Right lobe of liver (tissue), 6 donors: ENCODE results near the gene PCDH18. TPM values are rescaled to one million over a fixed set of nuclear protein-coding genes. Genes with fewer than 3 reads are reported as not detected.

ENCODE experiments used
- ATAC-seq, 4 donors: fragments of 200-7000 bp; cut with Tn5 transposase; one replicate each; pipeline ENCODE4 v1.9.1; 2020; ENCODE audit warnings: mild to moderate bottlenecking in 4 of 4, moderate library complexity in 4 of 4
- DNase-seq, 3 donors: peaks; one replicate each; pipeline ENCODE4 v3.0.0-alpha.2; 2020
- H3K27ac ChIP-seq, 3 donors: fragments of 200-600 bp; one replicate each; pipeline ENCODE4 v1.8.0; 2022
- H3K27me3 ChIP-seq, 2 donors: fragments of 200-600 bp; one replicate each; pipeline ENCODE4 v1.8.0; 2022
- H3K36me3 ChIP-seq, 4 donors: fragments of 200-600 bp; sonication (generic) in 1 of 4; one replicate each; pipeline versions ENCODE4 v1.5.1 to v1.8.0; 2017 to 2022; ENCODE audit warnings: control low read depth in 1 of 4
- H3K4me1 ChIP-seq, 4 donors: fragments of 200-600 bp; sonication (generic) in 1 of 4; one replicate each; pipeline versions ENCODE4 v1.5.1 to v1.8.0; 2017 to 2022; ENCODE audit warnings: control low read depth in 1 of 4
- H3K4me3 ChIP-seq, 3 donors: fragments of 200-600 bp; one replicate each; pipeline ENCODE4 v1.8.0; 2022
- H3K9me3 ChIP-seq, 4 donors: fragments of 200-600 bp; sonication (generic) in 1 of 4; one replicate each; pipeline versions ENCODE4 v1.5.1 to v1.8.0; 2017 to 2022; ENCODE audit warnings: control low read depth in 1 of 4
- CTCF ChIP-seq, 4 donors: fragments of 200-600 bp in 3 of 4; fragments of 450-650 bp in 1 of 4; IDR thresholded peaks; one replicate each; pipeline versions ENCODE4 v1.5.1 to v1.8.0; 2016 to 2022; ENCODE audit warnings: antibody characterized with exemption in 4 of 4, mild to moderate bottlenecking in 2 of 4
- POLR2A ChIP-seq: fragments of 450-650 bp; IDR thresholded peaks from one replicate; pipeline ENCODE4 v1.6.1; 2017; ENCODE audit warnings: antibody characterized with exemption, mild to moderate bottlenecking
- WGBS: methylation state at CpG from one replicate; pipeline ENCODE4 v1.1.6; 2018; ENCODE audit warnings: low coverage, low lambda C conversion rate; ENCODE audit not compliant: insufficient coverage; ENCODE audit errors: missing lambda C conversion rate; 5-methylcytosine and 5-hydroxymethylcytosine counted together
- intact Hi-C, 2 donors: fragments of 100-400 bp; cut with DNase I; formaldehyde crosslinking; loops; one replicate each; pipeline versions ENCODE4 v1.11.2 to v1.14.1; 2022
- total RNA-seq, 6 experiments: library from RNA; depleted of rRNA in 2 of 6; stranded (reverse); fragments of >200 nt in 2 of 6; fragmentation: NEBNext Ultra II Directional in 3 of 6; extraction: Animal tissue kit (Norgen Biotek cat#: 25700) in 3 of 6; gene quantifications; one replicate each; pipeline versions ENCODE4 v1.1.0 to v1.2.4, GENCODE V29; 2016 to 2023
- donor health status: DM: no; HTN: yes; CAD: no.
- donor health status: DM: no; HTN: no; CAD: no.
- donor health status: DM: no; HTN: no; CAD: no.
- donor health status: DM: no; HTN: yes; CAD: no.
- donor health status: DM: no; HTN: yes; CAD: no.

The PCDH18 gene
- total RNA-seq, 6 experiments from 2014 or later: 1.3 to 2.6 (median 1.7) TPM

GRCh38 chr4:137536789-137537561, 4.7 kb upstream of the PCDH18 start:
- DNase-seq (no peak), ATAC-seq (no peak)
- no peaks in the 10 kb centered on the region for H3K36me3 ChIP-seq
- intact Hi-C loops: no loop called here
- no peaks in the 10 kb centered on the region for H3K27me3 ChIP-seq
- H3K4me3 ChIP-seq: no peak overlapping the region
- H3K27ac ChIP-seq: no peak overlapping the region
- 61% methylated on average over 5 of the region's 5 CpGs for WGBS
- TF ChIP-seq POLR2A (no peak), CTCF (IDR thresholded peaks at IDR 0.05) (no peak)
- no peaks in the 10 kb centered on the region for H3K9me3 ChIP-seq
- no peaks in the 10 kb centered on the region for H3K4me1 ChIP-seq

- no peaks in the 10 kb centered on the region for H3K9me3 ChIP-seq
- H3K4me1 ChIP-seq: no peaks in the 10 kb centered on the region
- no peaks in the 10 kb centered on the region for H3K27me3 ChIP-seq
- H3K27ac ChIP-seq: no peak overlapping the region
- ATAC-seq (no peak), DNase-seq (no peak)
- no peak overlapping the region for H3K4me3 ChIP-seq
- WGBS: 45% methylated on average over 1 of the region's 1 CpG
- intact Hi-C loops: no loop called here
- no peaks in the 10 kb centered on the region for H3K36me3 ChIP-seq
- TF ChIP-seq CTCF (IDR thresholded peaks at IDR 0.05) (no peak), POLR2A (no peak)
Measured at GRCh38 chr4:137535718-137536117, 3.4 kb upstream of the PCDH18 start.

- Histone ChIP-seq H3K9me3 (no peaks in the 10 kb centered on the region), H3K36me3 (no peaks in the 10 kb centered on the region), H3K27ac (no peak overlapping the region), H3K4me1 (no peaks in the 10 kb centered on the region), H3K27me3 (no peaks in the 10 kb centered on the region), H3K4me3 (no peak overlapping the region)
- ATAC-seq (no peak), DNase-seq (no peak)
- 17% methylated on average over 1 of the region's 1 CpG for WGBS
- TF ChIP-seq CTCF (IDR thresholded peaks at IDR 0.05) (no peak), POLR2A (no peak)
- intact Hi-C loops: no loop called here
Measured at GRCh38 chr4:137534516-137534915, 2.2 kb upstream of the PCDH18 start.

GRCh38 chr4:137533855-137534254, 1.6 kb upstream of the PCDH18 start:
- Histone ChIP-seq H3K36me3 (no peaks in the 10 kb centered on the region), H3K27me3 (no peaks in the 10 kb centered on the region), H3K27ac (no peak overlapping the region), H3K9me3 (no peaks in the 10 kb centered on the region), H3K4me1 (no peaks in the 10 kb centered on the region), H3K4me3 (no peak overlapping the region)
- ATAC-seq (no peak), DNase-seq (no peak)
- no peak for TF ChIP-seq POLR2A
- TF ChIP-seq CTCF (IDR thresholded peaks at IDR 0.05): no peak
- WGBS: 51% methylated on average over 2 of the region's 2 CpGs
- intact Hi-C loops: no loop called here
